HepG2 (cell line): ENCODE results near the gene ZNF615. TPM values are rescaled to one million over a fixed set of nuclear protein-coding genes. Genes with fewer than 3 reads are reported as not detected.

Experiments used
- ARID4A ChIP-seq: sonication (generic); formaldehyde crosslinking; IDR thresholded peaks from 2 replicates; pipeline ENCODE4 v1.5.0; 2020; ENCODE audit warnings: mild to moderate bottlenecking, missing genetic modification reagents, borderline replicate concordance
- ARID5B ChIP-seq: IDR thresholded peaks from 2 replicates; pipeline ENCODE4 v1.4.0; 2020; ENCODE audit warnings: mild to moderate bottlenecking, missing genetic modification reagents
- ATF7-NPFF ChIP-seq: sonication (generic); formaldehyde crosslinking; IDR thresholded peaks from 2 replicates; pipeline ENCODE4 v1.8.1; 2023; ENCODE audit warnings: mild to moderate bottlenecking, low read depth, missing genetic modification reagents, moderate library complexity
- ETV5 ChIP-seq: IDR thresholded peaks from 2 replicates; pipeline ENCODE4 v1.6.1; 2018; ENCODE audit warnings: missing biosample characterization, missing genetic modification reagents, inconsistent platforms, borderline replicate concordance
- FOXO4 ChIP-seq: sonication (generic); formaldehyde crosslinking; conservative IDR thresholded peaks from 2 replicates; pipeline ENCODE4 v1.8.1; 2023; ENCODE audit warnings: missing genetic modification reagents
- GABPA ChIP-seq, 2 experiments: IDR thresholded peaks; 2 replicates each; pipeline ENCODE4 v1.6.1; 2011 to 2016; ENCODE audit warnings: low read depth in 2 of 2, low read length in 1 of 2, missing biosample characterization in 1 of 2, missing genetic modification characterization in 1 of 2
- MAZ ChIP-seq, 2 experiments: sonication (generic) in 1 of 2; formaldehyde crosslinking in 1 of 2; IDR thresholded peaks; 2 replicates each; pipeline versions ENCODE4 v1.5.0 to v1.6.1; 2012 to 2020; ENCODE audit warnings: low read depth in 2 of 2, mild to moderate bottlenecking in 2 of 2, borderline replicate concordance in 1 of 2, improper control_type of control experiment in 1 of 2, low read length in 1 of 2, missing genetic modification reagents in 1 of 2, moderate library complexity in 1 of 2
- MXD1 ChIP-seq: sonication (generic); formaldehyde crosslinking; IDR thresholded peaks from 2 replicates; pipeline ENCODE4 v1.4.0; 2020; ENCODE audit warnings: mild to moderate bottlenecking, missing genetic modification reagents
- RNF2 ChIP-seq: fragments of 450-650 bp; conservative IDR thresholded peaks from 2 replicates; pipeline ENCODE4 v1.6.1; 2016; ENCODE audit warnings: low read depth
- SAFB2 ChIP-seq: sonication (generic); formaldehyde crosslinking; IDR thresholded peaks from 2 replicates; pipeline ENCODE4 v1.5.1; 2020; ENCODE audit warnings: missing genetic modification reagents, low read depth, mild to moderate bottlenecking, borderline replicate concordance
- ZNF501 ChIP-seq: sonication (generic); formaldehyde crosslinking; IDR thresholded peaks from 2 replicates; pipeline ENCODE4 v1.5.1; 2020; ENCODE audit warnings: mild to moderate bottlenecking, moderate library complexity, missing genetic modification reagents
- ZNF530 ChIP-seq: sonication (generic); formaldehyde crosslinking; IDR thresholded peaks from 2 replicates; pipeline ENCODE4 v1.5.0; 2020; ENCODE audit warnings: low read depth, mild to moderate bottlenecking, missing genetic modification reagents
- ZNF546 ChIP-seq: sonication (generic); formaldehyde crosslinking; conservative IDR thresholded peaks from 2 replicates; pipeline ENCODE4 v1.8.1; 2023; ENCODE audit warnings: mild to moderate bottlenecking, missing genetic modification reagents
- ZNF569 ChIP-seq: sonication (generic); formaldehyde crosslinking; IDR thresholded peaks from 2 replicates; pipeline ENCODE4 v1.5.0; 2020; ENCODE audit warnings: mild to moderate bottlenecking, missing genetic modification reagents, moderate library complexity, borderline replicate concordance
- ZNF674 ChIP-seq: sonication (generic); formaldehyde crosslinking; IDR thresholded peaks from 2 replicates; pipeline ENCODE4 v1.5.0; 2020; ENCODE audit warnings: low read depth, mild to moderate bottlenecking, missing genetic modification reagents
- polyA plus RNA-seq, 8 experiments: library from polyadenylated mRNA; depleted of rRNA in 3 of 8; stranded (reverse) in 7 of 8; unstranded in 1 of 8; fragments of >200 nt; fragmentation: Illumina TruSeq in 4 of 8; extraction: Trizol in 4 of 8; gene quantifications; 2 replicates each; pipeline versions ENCODE4 v1.2.1 to v1.2.3, GENCODE V29; 2011 to 2016; ENCODE audit warnings: low read depth in 4 of 8, missing spikeins in 1 of 8, mixed read lengths in 1 of 8; ENCODE audit not compliant: insufficient read depth in 1 of 8
- total RNA-seq, 5 experiments: library from RNA; depleted of rRNA; stranded (reverse); fragments of >200 nt; fragmentation: Illumina TruSeq; extraction: Trizol; gene quantifications; 2 replicates each; pipeline ENCODE4 v1.2.3, GENCODE V29; 2016; ENCODE audit warnings: low read depth in 1 of 5

ZNF615 gene
- total and polyA plus RNA-seq, 2 of the 13 experiments (the other 11 are each of a cell fraction or from before 2014, with no cell fraction given), result 5.2 to 7.8 TPM

- TF ChIP-seq ARID5B (CRISPR knock-in tag), result peak; percentile 74
- no peak for TF ChIP-seq ZNF530 (CRISPR knock-in tag)
- no peak for TF ChIP-seq MAZ (IDR thresholded peaks at IDR 0.05; ENCODE audit: borderline replicate concordance, low read depth, low read length)
- no peak for TF ChIP-seq MAZ (CRISPR knock-in tag; IDR thresholded peaks at IDR 0.05; ENCODE audit: low read depth)
- no peak for TF ChIP-seq FOXO4 (CRISPR knock-in tag)
- no peak for TF ChIP-seq ZNF674 (CRISPR knock-in tag)
- no peak for TF ChIP-seq MXD1 (CRISPR knock-in tag)
- peak; percentile 58; the same call in 1 of the 2 replicates for TF ChIP-seq ZNF501
- TF ChIP-seq ZNF569 (CRISPR knock-in tag), result no peak
- TF ChIP-seq GABPA (IDR thresholded peaks at IDR 0.05; ENCODE audit: low read depth, low read length), result no peak
- TF ChIP-seq GABPA (CRISPR knock-in tag; IDR thresholded peaks at IDR 0.05; ENCODE audit: low read depth), result peak; percentile 85
- no peak for TF ChIP-seq ATF7-NPFF (CRISPR knock-in tag)
- no peak for TF ChIP-seq RNF2
- TF ChIP-seq ZNF546 (CRISPR knock-in tag), result no peak
- TF ChIP-seq ARID4A (CRISPR knock-in tag), result peak; percentile 94; the same call in 1 of the 2 replicates
- peak; percentile 60; the same call in 1 of the 2 replicates for TF ChIP-seq ETV5 (CRISPR knock-in tag)
- no peak for TF ChIP-seq SAFB2 (CRISPR knock-in tag)
These were observed 21.4 kb downstream of the ZNF615 start, which contains the start of gene ZNF350 (continued) for GRCh38 chr19:51986309-51987291.
